ENCODE measurements around the gene SORCS3.

SORCS3 gene

DNA sequence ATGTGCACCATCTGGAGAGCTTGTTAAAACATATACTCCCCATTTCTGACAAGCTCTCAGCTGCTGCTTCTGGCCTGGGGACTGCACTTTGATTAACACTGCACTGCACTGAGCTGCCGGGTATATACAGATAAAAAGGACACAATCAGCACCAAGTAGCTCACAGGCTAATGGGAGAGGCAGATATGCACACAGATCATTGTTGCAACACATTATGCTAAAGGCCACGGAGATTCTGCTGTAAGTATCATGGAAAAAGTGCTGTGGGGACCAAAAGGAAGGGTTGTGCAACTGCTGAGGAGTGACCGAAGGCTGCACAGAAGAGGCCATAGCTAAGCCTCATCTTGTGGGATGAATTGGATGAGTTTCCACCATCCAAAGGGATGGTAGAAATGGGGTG is 455.2 kb downstream of the SORCS3 start:
- no peak for TF ChIP-seq CTCF (conservative IDR thresholded peaks at IDR 0.05; ENCODE audit: low read depth, low read length)
- H3K9ac ChIP-seq = no peak overlapping the region
- no peaks in the 10 kb centered on the region for H3K4me1 ChIP-seq (ENCODE audit: low read depth, poor library complexity, severe bottlenecking)
- no peaks in the 10 kb centered on the region for H3K79me2 ChIP-seq (ENCODE audit: insufficient read depth, low read depth)
- H3K27me3 ChIP-seq (ENCODE audit: insufficient read depth, low read depth) = no peaks in the 10 kb centered on the region
- no peak overlapping the region for H3K4me2 ChIP-seq
- no peak overlapping the region for H3K27ac ChIP-seq
- no peak overlapping the region for H3K4me3 ChIP-seq (IDR thresholded peaks at IDR 0.05; ENCODE audit: insufficient read depth, low read depth, low read length)
- H3K36me3 ChIP-seq (ENCODE audit: insufficient read depth) = no peaks in the 10 kb centered on the region
- no peak overlapping the region for H2AFZ ChIP-seq (ENCODE audit: low read depth)
- no peaks in the 10 kb centered on the region for H4K20me1 ChIP-seq (ENCODE audit: insufficient read depth)

GRCh38 chr10:105102977-105103376 is 461.9 kb downstream of the SORCS3 start:
- no peak overlapping the region for H2AFZ ChIP-seq (ENCODE audit: low read depth)
- no peaks in the 10 kb centered on the region for H3K36me3 ChIP-seq (ENCODE audit: insufficient read depth)
- no peak overlapping the region for H3K27ac ChIP-seq
- no peaks in the 10 kb centered on the region for H3K4me1 ChIP-seq (ENCODE audit: low read depth, poor library complexity, severe bottlenecking)
- H3K4me2 ChIP-seq = no peak overlapping the region
- no peak overlapping the region for H3K4me3 ChIP-seq (IDR thresholded peaks at IDR 0.05; ENCODE audit: insufficient read depth, low read depth, low read length)
- H3K9ac ChIP-seq = no peak overlapping the region
- H3K79me2 ChIP-seq (ENCODE audit: insufficient read depth, low read depth) = no peaks in the 10 kb centered on the region
- H3K27me3 ChIP-seq (ENCODE audit: insufficient read depth, low read depth) = no peaks in the 10 kb centered on the region
- TF ChIP-seq CTCF (conservative IDR thresholded peaks at IDR 0.05; ENCODE audit: low read depth, low read length) = no peak
- no peaks in the 10 kb centered on the region for H4K20me1 ChIP-seq (ENCODE audit: insufficient read depth)

GRCh38 chr10:105104297-105104696 is 463.2 kb downstream of the SORCS3 start:
- H3K4me3 ChIP-seq (IDR thresholded peaks at IDR 0.05; ENCODE audit: insufficient read depth, low read depth, low read length) = no peak overlapping the region
- no peaks in the 10 kb centered on the region for H3K36me3 ChIP-seq (ENCODE audit: insufficient read depth)
- no peak overlapping the region for H3K4me2 ChIP-seq
- H2AFZ ChIP-seq (ENCODE audit: low read depth) = no peak overlapping the region
- H3K79me2 ChIP-seq (ENCODE audit: insufficient read depth, low read depth) = no peaks in the 10 kb centered on the region
- TF ChIP-seq CTCF (conservative IDR thresholded peaks at IDR 0.05; ENCODE audit: low read depth, low read length) = no peak
- no peaks in the 10 kb centered on the region for H3K4me1 ChIP-seq (ENCODE audit: low read depth, poor library complexity, severe bottlenecking)
- H3K9ac ChIP-seq = no peak overlapping the region
- H4K20me1 ChIP-seq (ENCODE audit: insufficient read depth) = no peaks in the 10 kb centered on the region
- no peaks in the 10 kb centered on the region for H3K27me3 ChIP-seq (ENCODE audit: insufficient read depth, low read depth)
- no peak overlapping the region for H3K27ac ChIP-seq

GRCh38 chr10:105109164-105109563 is 468.1 kb downstream of the SORCS3 start:
- Histone ChIP-seq H3K27me3 (ENCODE audit: insufficient read depth, low read depth) (no peaks in the 10 kb centered on the region), H3K4me2 (no peak overlapping the region), H2AFZ (ENCODE audit: low read depth) (no peak overlapping the region), H3K4me3 (IDR thresholded peaks at IDR 0.05; ENCODE audit: insufficient read depth, low read depth, low read length) (no peak overlapping the region), H3K79me2 (ENCODE audit: insufficient read depth, low read depth) (no peaks in the 10 kb centered on the region), H3K36me3 (ENCODE audit: insufficient read depth) (no peaks in the 10 kb centered on the region), H4K20me1 (ENCODE audit: insufficient read depth) (no peaks in the 10 kb centered on the region), H3K4me1 (ENCODE audit: low read depth, poor library complexity, severe bottlenecking) (no peaks in the 10 kb centered on the region), H3K27ac (no peak overlapping the region), H3K9ac (no peak overlapping the region)
- TF ChIP-seq CTCF (conservative IDR thresholded peaks at IDR 0.05; ENCODE audit: low read depth, low read length) = no peak

DNA sequence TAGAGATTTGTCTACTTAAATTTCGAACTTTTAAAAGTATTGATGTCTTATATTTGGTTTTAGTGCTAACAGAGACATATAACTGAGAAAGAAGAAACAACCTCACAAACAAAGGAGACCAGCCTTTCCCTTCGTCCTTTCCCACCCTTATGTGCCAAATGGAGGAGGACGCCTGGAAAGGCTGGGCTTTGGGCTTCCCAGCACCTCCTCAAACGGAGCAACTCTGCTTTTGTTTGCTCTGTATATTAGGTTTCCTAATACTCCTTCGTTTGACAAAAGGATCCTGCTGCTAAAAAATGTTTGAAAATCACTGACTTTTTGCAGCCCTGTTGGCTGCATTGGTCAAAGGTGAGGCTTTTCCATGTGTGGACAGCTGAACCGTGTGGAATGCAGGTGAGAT is 471.8 kb downstream of the SORCS3 start:
- H4K20me1 ChIP-seq (ENCODE audit: insufficient read depth) = no peaks in the 10 kb centered on the region
- no peaks in the 10 kb centered on the region for H3K79me2 ChIP-seq (ENCODE audit: insufficient read depth, low read depth)
- no peaks in the 10 kb centered on the region for H3K27me3 ChIP-seq (ENCODE audit: insufficient read depth, low read depth)
- H2AFZ ChIP-seq (ENCODE audit: low read depth) = no peak overlapping the region
- no peaks in the 10 kb centered on the region for H3K4me1 ChIP-seq (ENCODE audit: low read depth, poor library complexity, severe bottlenecking)
- H3K9ac ChIP-seq = no peak overlapping the region
- H3K27ac ChIP-seq = no peak overlapping the region
- no peaks in the 10 kb centered on the region for H3K36me3 ChIP-seq (ENCODE audit: insufficient read depth)
- H3K4me2 ChIP-seq = no peak overlapping the region
- H3K4me3 ChIP-seq (IDR thresholded peaks at IDR 0.05; ENCODE audit: insufficient read depth, low read depth, low read length) = no peak overlapping the region
- no peak for TF ChIP-seq CTCF (conservative IDR thresholded peaks at IDR 0.05; ENCODE audit: low read depth, low read length)
